ENCODE data around the gene PEX14. TPM values are rescaled to one million over a fixed set of nuclear protein-coding genes. Genes with fewer than 3 reads are reported as not detected.
A peak's percentile ranks its signal among the peaks of the same experiment; 100 is the strongest.

The PEX14 gene
- total and polyA plus RNA-seq, 9 of the 15 experiments (the other 6 are each of a cell fraction or from before 2014, with no cell fraction given): 2.6 to 45.7 (median 22.7) TPM

DNA sequence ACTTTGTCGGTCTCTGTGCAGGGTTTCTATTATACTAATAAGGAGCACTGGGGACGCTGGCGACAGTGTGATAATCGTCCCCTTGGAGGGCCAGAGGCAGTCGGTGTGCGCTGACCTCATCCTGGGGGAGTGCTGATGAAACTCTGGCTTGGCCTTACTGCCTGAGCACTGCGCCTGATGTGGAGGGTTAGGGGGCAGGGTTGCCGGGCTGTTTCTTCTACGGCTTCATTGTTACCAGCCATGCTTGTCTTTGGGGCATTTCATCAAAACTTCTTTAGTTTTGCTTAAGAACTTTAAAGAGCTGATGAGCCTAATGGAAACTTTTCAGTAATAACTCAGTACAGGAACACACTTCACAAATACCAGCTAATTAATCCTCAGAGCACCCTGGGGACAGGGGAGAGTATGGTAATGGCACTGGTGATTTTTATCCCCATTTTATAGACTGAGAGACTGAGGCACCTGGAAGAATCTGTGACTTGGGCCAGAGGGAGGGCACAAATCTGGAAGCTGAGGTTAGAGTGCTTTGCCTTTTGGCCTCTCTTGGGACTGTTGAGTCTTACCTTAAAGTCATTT lies 81.8 kb downstream of the PEX14 start (continued):
- TF ChIP-seq, protein P1, sequence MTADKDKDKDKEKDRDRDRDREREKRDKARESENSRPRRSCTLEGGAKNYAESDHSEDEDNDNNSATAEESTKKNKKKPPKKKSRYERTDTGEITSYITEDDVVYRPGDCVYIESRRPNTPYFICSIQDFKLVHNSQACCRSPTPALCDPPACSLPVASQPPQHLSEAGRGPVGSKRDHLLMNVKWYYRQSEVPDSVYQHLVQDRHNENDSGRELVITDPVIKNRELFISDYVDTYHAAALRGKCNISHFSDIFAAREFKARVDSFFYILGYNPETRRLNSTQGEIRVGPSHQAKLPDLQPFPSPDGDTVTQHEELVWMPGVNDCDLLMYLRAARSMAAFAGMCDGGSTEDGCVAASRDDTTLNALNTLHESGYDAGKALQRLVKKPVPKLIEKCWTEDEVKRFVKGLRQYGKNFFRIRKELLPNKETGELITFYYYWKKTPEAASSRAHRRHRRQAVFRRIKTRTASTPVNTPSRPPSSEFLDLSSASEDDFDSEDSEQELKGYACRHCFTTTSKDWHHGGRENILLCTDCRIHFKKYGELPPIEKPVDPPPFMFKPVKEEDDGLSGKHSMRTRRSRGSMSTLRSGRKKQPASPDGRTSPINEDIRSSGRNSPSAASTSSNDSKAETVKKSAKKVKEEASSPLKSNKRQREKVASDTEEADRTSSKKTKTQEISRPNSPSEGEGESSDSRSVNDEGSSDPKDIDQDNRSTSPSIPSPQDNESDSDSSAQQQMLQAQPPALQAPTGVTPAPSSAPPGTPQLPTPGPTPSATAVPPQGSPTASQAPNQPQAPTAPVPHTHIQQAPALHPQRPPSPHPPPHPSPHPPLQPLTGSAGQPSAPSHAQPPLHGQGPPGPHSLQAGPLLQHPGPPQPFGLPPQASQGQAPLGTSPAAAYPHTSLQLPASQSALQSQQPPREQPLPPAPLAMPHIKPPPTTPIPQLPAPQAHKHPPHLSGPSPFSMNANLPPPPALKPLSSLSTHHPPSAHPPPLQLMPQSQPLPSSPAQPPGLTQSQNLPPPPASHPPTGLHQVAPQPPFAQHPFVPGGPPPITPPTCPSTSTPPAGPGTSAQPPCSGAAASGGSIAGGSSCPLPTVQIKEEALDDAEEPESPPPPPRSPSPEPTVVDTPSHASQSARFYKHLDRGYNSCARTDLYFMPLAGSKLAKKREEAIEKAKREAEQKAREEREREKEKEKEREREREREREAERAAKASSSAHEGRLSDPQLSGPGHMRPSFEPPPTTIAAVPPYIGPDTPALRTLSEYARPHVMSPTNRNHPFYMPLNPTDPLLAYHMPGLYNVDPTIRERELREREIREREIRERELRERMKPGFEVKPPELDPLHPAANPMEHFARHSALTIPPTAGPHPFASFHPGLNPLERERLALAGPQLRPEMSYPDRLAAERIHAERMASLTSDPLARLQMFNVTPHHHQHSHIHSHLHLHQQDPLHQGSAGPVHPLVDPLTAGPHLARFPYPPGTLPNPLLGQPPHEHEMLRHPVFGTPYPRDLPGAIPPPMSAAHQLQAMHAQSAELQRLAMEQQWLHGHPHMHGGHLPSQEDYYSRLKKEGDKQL (CRISPR knock-in tag; IDR thresholded peaks at IDR 0.05; ENCODE audit: borderline replicate concordance): no peak
- TF ChIP-seq MEIS2 (IDR thresholded peaks at IDR 0.05; ENCODE audit: partially characterized antibody) (no peak), ZNF507 (tag; conservative IDR thresholded peaks at IDR 0.05) (no peak), GABPB2 (CRISPR knock-in tag; conservative IDR thresholded peaks at IDR 0.05) (no peak), SMARCE1 (IDR thresholded peaks at IDR 0.05) (peak; percentile 53; the same call in 1 of the 2 replicates), THRAP3 (IDR thresholded peaks at IDR 0.05; ENCODE audit: borderline replicate concordance) (no peak), TARDBP (IDR thresholded peaks at IDR 0.05) (0 out of 2 replicates have a peak, but pooled peaks have one; percentile 37), TOE1 (IDR thresholded peaks at IDR 0.05; ENCODE audit: borderline replicate concordance) (peak; percentile 48; the same call in 1 of the 2 replicates), TOE1 (CRISPR knock-in tag; IDR thresholded peaks at IDR 0.05; ENCODE audit: borderline replicate concordance, low read depth) (no peak), MECOM (CRISPR knock-in tag; IDR thresholded peaks at IDR 0.05) (no peak)
- TF ChIP-seq, protein P2, sequence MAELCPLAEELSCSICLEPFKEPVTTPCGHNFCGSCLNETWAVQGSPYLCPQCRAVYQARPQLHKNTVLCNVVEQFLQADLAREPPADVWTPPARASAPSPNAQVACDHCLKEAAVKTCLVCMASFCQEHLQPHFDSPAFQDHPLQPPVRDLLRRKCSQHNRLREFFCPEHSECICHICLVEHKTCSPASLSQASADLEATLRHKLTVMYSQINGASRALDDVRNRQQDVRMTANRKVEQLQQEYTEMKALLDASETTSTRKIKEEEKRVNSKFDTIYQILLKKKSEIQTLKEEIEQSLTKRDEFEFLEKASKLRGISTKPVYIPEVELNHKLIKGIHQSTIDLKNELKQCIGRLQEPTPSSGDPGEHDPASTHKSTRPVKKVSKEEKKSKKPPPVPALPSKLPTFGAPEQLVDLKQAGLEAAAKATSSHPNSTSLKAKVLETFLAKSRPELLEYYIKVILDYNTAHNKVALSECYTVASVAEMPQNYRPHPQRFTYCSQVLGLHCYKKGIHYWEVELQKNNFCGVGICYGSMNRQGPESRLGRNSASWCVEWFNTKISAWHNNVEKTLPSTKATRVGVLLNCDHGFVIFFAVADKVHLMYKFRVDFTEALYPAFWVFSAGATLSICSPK (IDR thresholded peaks at IDR 0.05; ENCODE audit: borderline replicate concordance): no peak
- TF ChIP-seq, protein P3, sequence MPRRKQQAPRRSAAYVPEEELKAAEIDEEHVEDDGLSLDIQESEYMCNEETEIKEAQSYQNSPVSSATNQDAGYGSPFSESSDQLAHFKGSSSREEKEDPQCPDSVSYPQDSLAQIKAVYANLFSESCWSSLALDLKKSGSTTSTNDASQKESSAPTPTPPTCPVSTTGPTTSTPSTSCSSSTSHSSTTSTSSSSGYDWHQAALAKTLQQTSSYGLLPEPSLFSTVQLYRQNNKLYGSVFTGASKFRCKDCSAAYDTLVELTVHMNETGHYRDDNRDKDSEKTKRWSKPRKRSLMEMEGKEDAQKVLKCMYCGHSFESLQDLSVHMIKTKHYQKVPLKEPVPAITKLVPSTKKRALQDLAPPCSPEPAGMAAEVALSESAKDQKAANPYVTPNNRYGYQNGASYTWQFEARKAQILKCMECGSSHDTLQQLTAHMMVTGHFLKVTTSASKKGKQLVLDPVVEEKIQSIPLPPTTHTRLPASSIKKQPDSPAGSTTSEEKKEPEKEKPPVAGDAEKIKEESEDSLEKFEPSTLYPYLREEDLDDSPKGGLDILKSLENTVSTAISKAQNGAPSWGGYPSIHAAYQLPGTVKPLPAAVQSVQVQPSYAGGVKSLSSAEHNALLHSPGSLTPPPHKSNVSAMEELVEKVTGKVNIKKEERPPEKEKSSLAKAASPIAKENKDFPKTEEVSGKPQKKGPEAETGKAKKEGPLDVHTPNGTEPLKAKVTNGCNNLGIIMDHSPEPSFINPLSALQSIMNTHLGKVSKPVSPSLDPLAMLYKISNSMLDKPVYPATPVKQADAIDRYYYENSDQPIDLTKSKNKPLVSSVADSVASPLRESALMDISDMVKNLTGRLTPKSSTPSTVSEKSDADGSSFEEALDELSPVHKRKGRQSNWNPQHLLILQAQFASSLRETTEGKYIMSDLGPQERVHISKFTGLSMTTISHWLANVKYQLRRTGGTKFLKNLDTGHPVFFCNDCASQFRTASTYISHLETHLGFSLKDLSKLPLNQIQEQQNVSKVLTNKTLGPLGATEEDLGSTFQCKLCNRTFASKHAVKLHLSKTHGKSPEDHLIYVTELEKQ (CRISPR knock-in tag; IDR thresholded peaks at IDR 0.05): 0 out of 2 replicates have a peak, but pooled peaks have one; percentile 49
- TF ChIP-seq, protein P4, sequence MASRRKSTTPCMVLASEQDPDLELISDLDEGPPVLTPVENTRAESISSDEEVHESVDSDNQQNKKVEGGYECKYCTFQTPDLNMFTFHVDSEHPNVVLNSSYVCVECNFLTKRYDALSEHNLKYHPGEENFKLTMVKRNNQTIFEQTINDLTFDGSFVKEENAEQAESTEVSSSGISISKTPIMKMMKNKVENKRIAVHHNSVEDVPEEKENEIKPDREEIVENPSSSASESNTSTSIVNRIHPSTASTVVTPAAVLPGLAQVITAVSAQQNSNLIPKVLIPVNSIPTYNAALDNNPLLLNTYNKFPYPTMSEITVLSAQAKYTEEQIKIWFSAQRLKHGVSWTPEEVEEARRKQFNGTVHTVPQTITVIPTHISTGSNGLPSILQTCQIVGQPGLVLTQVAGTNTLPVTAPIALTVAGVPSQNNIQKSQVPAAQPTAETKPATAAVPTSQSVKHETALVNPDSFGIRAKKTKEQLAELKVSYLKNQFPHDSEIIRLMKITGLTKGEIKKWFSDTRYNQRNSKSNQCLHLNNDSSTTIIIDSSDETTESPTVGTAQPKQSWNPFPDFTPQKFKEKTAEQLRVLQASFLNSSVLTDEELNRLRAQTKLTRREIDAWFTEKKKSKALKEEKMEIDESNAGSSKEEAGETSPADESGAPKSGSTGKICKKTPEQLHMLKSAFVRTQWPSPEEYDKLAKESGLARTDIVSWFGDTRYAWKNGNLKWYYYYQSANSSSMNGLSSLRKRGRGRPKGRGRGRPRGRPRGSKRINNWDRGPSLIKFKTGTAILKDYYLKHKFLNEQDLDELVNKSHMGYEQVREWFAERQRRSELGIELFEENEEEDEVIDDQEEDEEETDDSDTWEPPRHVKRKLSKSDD (conservative IDR thresholded peaks at IDR 0.05; ENCODE audit: low read length): no peak
